Upper lobe of right lung (tissue), 1 donor: ENCODE data around the gene KRTAP11-1. TPM values are rescaled to one million over a fixed set of nuclear protein-coding genes. Genes with fewer than 3 reads are reported as not detected.

ENCODE experiments used
- ATAC-seq: fragments of 200-7000 bp; cut with Tn5 transposase; one replicate; pipeline ENCODE4 v1.9.1; 2020; ENCODE audit warnings: mild to moderate bottlenecking, moderate library complexity
- DNase-seq: peaks from one replicate; pipeline ENCODE4 v3.0.0-alpha.2; 2020
- H3K27ac ChIP-seq: fragments of 200-600 bp; one replicate; pipeline ENCODE4 v1.8.0; 2022
- H3K27me3 ChIP-seq: fragments of 200-600 bp; one replicate; pipeline ENCODE4 v1.8.0; 2022; ENCODE audit warnings: mild to moderate bottlenecking
- H3K36me3 ChIP-seq: fragments of 200-600 bp; one replicate; pipeline ENCODE4 v1.8.0; 2022
- H3K4me1 ChIP-seq: fragments of 200-600 bp; one replicate; pipeline ENCODE4 v1.8.0; 2022
- H3K4me3 ChIP-seq: fragments of 200-600 bp; one replicate; pipeline ENCODE4 v1.8.0; 2022; ENCODE audit warnings: mild to moderate bottlenecking
- H3K9me3 ChIP-seq: fragments of 200-600 bp; one replicate; pipeline ENCODE4 v1.8.0; 2022
- intact Hi-C: fragments of 100-400 bp; cut with DNase I; formaldehyde crosslinking; loops from one replicate; pipeline ENCODE4 v1.11.0; 2022
- long read RNA-seq: library from polyadenylated mRNA; unstranded; transcript quantifications from one replicate; pipeline ENCODE4 v2.0.0, GENCODE V29; 2021
- total RNA-seq: library from RNA; stranded (reverse); fragmentation: NEBNext Ultra II Directional; extraction: Animal tissue kit (Norgen Biotek cat#: 25700); gene quantifications from one replicate; pipeline ENCODE4 v1.2.1, GENCODE V29; 2021
- TF ChIP-seq, protein P1 (sequence below): fragments of 200-600 bp; IDR thresholded peaks from one replicate; pipeline ENCODE4 v1.8.0; 2022; ENCODE audit warnings: antibody characterized with exemption
- donor health status: DM: no; HTN: yes; CAD: no; lungs with severe emphysema.

The KRTAP11-1 gene, protein sequence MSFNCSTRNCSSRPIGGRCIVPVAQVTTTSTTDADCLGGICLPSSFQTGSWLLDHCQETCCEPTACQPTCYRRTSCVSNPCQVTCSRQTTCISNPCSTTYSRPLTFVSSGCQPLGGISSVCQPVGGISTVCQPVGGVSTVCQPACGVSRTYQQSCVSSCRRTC
- not detected for total RNA-seq
- long read RNA-seq = 0 reads

DNA sequence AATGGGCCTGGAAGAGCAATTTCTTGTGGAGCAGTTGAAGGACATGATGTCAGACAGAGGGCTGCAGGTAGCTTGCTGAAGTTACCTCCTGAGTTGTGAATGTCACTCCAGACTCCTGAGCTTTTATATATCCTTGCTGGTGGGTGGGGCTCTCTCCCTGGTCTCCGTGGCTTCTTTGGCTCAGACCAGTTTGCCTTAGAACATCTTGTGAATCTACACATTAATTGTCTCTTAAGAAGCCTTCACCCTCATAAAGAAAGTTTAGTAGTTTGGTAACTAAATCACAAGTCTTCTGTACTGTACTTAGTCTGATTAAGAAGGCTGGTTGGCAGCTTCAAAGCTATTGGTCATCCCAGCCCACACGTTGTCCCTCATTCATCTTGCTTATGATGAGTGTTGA lies at the start of gene KRTAP11-1:
KRTAP11-1 (minus strand) TSS at position 101 of the 400 bp plus-strand sequence; CDS start at position 45, 56 bp downstream.
- H3K36me3 ChIP-seq = no peaks in the 10 kb centered on the region
- TF ChIP-seq, protein P1, sequence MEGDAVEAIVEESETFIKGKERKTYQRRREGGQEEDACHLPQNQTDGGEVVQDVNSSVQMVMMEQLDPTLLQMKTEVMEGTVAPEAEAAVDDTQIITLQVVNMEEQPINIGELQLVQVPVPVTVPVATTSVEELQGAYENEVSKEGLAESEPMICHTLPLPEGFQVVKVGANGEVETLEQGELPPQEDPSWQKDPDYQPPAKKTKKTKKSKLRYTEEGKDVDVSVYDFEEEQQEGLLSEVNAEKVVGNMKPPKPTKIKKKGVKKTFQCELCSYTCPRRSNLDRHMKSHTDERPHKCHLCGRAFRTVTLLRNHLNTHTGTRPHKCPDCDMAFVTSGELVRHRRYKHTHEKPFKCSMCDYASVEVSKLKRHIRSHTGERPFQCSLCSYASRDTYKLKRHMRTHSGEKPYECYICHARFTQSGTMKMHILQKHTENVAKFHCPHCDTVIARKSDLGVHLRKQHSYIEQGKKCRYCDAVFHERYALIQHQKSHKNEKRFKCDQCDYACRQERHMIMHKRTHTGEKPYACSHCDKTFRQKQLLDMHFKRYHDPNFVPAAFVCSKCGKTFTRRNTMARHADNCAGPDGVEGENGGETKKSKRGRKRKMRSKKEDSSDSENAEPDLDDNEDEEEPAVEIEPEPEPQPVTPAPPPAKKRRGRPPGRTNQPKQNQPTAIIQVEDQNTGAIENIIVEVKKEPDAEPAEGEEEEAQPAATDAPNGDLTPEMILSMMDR = no peak
- DNase-seq (no peak), ATAC-seq (no peak)
- no peaks in the 10 kb centered on the region for H3K27me3 ChIP-seq
- H3K4me3 ChIP-seq = no peak within 1 kb of the TSS
- H3K9me3 ChIP-seq = no peaks in the 10 kb centered on the region
- H3K4me1 ChIP-seq = no peaks in the 10 kb centered on the region
- intact Hi-C loops = no loop called here
- H3K27ac ChIP-seq = no peak within 1 kb of the TSS

DNA sequence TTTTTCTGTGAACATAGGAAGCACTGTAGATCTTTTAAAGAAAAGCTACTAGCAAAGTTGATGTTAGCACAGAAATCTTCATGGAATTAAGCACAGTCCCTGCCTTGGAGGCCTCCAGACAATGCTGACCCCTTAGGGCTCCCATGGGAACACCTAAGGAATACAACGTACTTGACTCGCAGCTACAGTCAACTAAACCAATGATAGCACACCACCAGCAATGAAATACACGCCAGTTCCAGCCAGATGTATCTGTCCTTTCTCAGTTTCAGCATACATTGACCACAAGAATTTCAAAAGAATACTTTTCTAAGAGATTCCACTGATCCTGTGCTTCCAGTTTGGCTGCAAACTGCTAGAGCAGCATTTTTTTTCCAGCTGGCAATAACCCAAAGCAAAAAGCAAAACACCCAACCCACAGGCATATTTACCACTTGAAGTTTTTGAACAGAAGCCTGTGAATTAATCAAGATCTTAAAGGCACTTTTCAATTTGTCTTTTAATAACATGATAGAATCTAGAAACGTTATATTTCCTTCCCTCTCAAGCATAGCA lies 42.8 kb upstream of the KRTAP11-1 start:
- DNase-seq = no peak
- intact Hi-C loops = no loop called here

DNA sequence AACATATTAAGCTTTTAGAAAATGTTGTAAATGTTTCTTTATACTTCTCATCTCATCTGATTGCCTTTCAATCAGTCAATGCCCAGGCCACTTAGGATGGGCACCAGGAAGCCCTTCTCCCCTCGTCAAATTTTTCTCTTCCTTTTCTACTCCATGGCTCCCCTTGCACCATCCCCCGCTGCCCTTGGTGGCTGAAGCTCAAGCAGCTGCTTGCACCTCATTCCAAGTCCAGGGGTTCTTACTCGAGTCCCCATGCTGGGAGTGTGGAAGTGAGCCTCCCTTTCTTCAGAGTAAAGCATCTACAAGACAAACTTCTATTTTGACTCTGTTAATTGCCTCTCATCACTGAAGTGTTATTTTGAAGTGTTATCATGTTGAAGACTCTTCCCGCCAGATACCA lies 39.7 kb upstream of the KRTAP11-1 start:
- H3K36me3 ChIP-seq = no peaks in the 10 kb centered on the region
- ATAC-seq = no peak
- TF ChIP-seq, protein P1 = no peak
- no peak overlapping the region for H3K4me3 ChIP-seq
- no peaks in the 10 kb centered on the region for H3K27me3 ChIP-seq
- H3K4me1 ChIP-seq = no peaks in the 10 kb centered on the region
- no peaks in the 10 kb centered on the region for H3K9me3 ChIP-seq
- intact Hi-C loops = no loop called here
- H3K27ac ChIP-seq = no peak overlapping the region
- no peak for DNase-seq

More for the DNA sequence above, 42.8 kb upstream of the KRTAP11-1 start:
- no peak overlapping the region for H3K27ac ChIP-seq
- H3K36me3 ChIP-seq = no peaks in the 10 kb centered on the region
- no peaks in the 10 kb centered on the region for H3K4me1 ChIP-seq
- no peaks in the 10 kb centered on the region for H3K9me3 ChIP-seq
- no peak overlapping the region for H3K4me3 ChIP-seq
- H3K27me3 ChIP-seq = no peaks in the 10 kb centered on the region
- TF ChIP-seq, protein P1 = no peak
- no peak for ATAC-seq

DNA sequence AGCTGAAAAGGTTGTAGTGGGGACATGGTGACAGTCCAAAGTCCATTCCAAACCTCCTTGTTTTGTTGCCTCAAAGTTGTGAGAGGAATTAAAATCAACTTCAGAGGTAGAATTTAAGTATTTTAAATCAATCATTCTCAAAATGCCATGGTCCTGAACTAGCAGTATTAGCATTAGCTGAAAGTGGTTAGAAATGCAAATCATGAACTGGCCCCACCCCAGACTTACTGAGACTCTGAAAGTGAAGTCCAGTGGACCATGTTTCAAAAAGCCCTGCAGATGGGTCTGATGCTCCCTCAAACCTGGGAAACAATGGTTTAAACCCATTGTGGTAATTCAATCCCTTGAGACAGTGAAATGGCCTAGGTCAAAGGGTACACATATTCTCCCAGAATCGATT lies 36.2 kb upstream of the KRTAP11-1 start:
- no peak overlapping the region for H3K27ac ChIP-seq
- H3K27me3 ChIP-seq = no peaks in the 10 kb centered on the region
- intact Hi-C loops = no loop called here
- no peaks in the 10 kb centered on the region for H3K4me1 ChIP-seq
- TF ChIP-seq, protein P1 = no peak
- ATAC-seq = no peak
- no peak overlapping the region for H3K4me3 ChIP-seq
- H3K36me3 ChIP-seq = no peaks in the 10 kb centered on the region
- no peaks in the 10 kb centered on the region for H3K9me3 ChIP-seq
- DNase-seq = no peak

DNA sequence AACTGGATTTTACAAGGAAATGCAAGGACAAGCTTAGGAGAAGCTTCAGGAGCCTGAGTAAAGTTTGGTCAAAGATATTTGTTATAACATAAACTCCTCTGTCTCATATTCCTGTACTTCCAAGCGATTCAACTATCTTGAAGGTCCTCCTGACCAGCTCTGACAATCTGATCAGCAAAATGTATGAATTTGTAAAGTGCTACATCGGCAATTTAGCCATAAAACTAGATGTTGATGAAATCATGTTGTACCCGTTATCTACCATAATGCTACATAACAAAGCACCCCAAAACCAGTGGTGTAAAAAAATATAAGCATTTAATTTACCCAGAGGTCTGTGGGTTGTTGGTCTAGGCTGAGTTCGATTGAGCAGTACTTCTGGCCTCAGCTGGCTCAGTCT lies 19.5 kb upstream of the KRTAP11-1 start:
- intact Hi-C loops = no loop called here
- no peak for DNase-seq
- Histone ChIP-seq H3K36me3 (no peaks in the 10 kb centered on the region), H3K27ac (no peak overlapping the region), H3K27me3 (no peaks in the 10 kb centered on the region), H3K9me3 (no peaks in the 10 kb centered on the region), H3K4me3 (no peak overlapping the region), H3K4me1 (no peaks in the 10 kb centered on the region)
- ATAC-seq = no peak
- TF ChIP-seq, protein P1 = no peak
